HPDE6-E6E7 (cell line): Measurements from ENCODE around the gene FFAR4.

Experiments used
- DNase-seq: peaks from one replicate; pipeline ENCODE4 v3.0.0; 2011; ENCODE audit warnings: missing footprints; ENCODE audit errors: extremely low spot score

The FFAR4 gene

GRCh38 chr10:93599778-93600177, 33.3 kb downstream of the FFAR4 start:
- no peak for DNase-seq

GRCh38 chr10:93600446-93601145, 34.1 kb downstream of the FFAR4 start:
- DNase-seq = no peak

- DNase-seq = no peak
Observed at GRCh38 chr10:93601146-93601773, 34.8 kb downstream of the FFAR4 start, which contains the start of gene RBP4. Gene RBP4, minus strand, starts transcription at chr10:93601235. Its CDS starts 207 bp downstream, at chr10:93601028.

- DNase-seq = no peak
Observed at GRCh38 chr10:93601774-93602162, 35.3 kb downstream of the FFAR4 start.

GRCh38 chr10:93603023-93603422, 36.6 kb downstream of the FFAR4 start:
- no peak for DNase-seq

GRCh38 chr10:93604146-93604545, 37.7 kb downstream of the FFAR4 start:
- DNase-seq = no peak

GRCh38 chr10:93608421-93608820, 42.0 kb downstream of the FFAR4 start:
- DNase-seq = no peak

GRCh38 chr10:93612311-93612710, 45.8 kb downstream of the FFAR4 start, which contains the start of gene PDE6C:
Gene PDE6C, plus strand, starts transcription at chr10:93612537. Its CDS starts 189 bp downstream, at chr10:93612726.
- no peak for DNase-seq

- no peak for DNase-seq
Observed at GRCh38 chr10:93613126-93613525, 46.7 kb downstream of the FFAR4 start.

GRCh38 chr10:93614101-93614825, 47.8 kb downstream of the FFAR4 start:
- DNase-seq = no peak

GRCh38 chr10:93615576-93616235, 49.2 kb downstream of the FFAR4 start:
- no peak for DNase-seq

- DNase-seq = no peak
Observed at GRCh38 chr10:93620925-93621324, 54.5 kb downstream of the FFAR4 start.

GRCh38 chr10:93622942-93623341, 56.5 kb downstream of the FFAR4 start:
- no peak for DNase-seq

- no peak for DNase-seq
Observed at GRCh38 chr10:93628858-93629257, 62.4 kb downstream of the FFAR4 start.

- no peak for DNase-seq
Observed at GRCh38 chr10:93629647-93630305, 63.3 kb downstream of the FFAR4 start.

GRCh38 chr10:93630625-93631557, 64.4 kb downstream of the FFAR4 start:
- no peak for DNase-seq
